ENCODE data around the gene FNTB. TPM values are rescaled to one million over a fixed set of nuclear protein-coding genes. Genes with fewer than 3 reads are reported as not detected.

FNTB gene
- total and polyA plus RNA-seq, 2 of the 13 experiments (the other 11 are each of a cell fraction or from before 2014, with no cell fraction given), result 23.6 to 28.5 TPM

- CTCF ChIA-PET (ENCODE audit: low intra/inter-chr PET ratio, low total read pairs), result interaction anchor here (1.3 kb wide), 1 partner anchor 32 kb away, joined by 12 read pairs; no protein-coding TSS in a partner anchor
- no TSS peak for BruUV-seq (replicated peaks)
- no peak overlapping the region for H2AFZ ChIP-seq (ENCODE audit: low read length)
- FAIRE-seq (no peak), ATAC-seq (peak; percentile 86), DNase-seq (ENCODE audit: low spot score) (no peak)
- peaks cover 55% of the 10 kb centered on the region for H3K4me1 ChIP-seq (ENCODE audit: insufficient read depth, low read length)
- no peaks in the 10 kb centered on the region for H4K20me1 ChIP-seq (ENCODE audit: insufficient read depth, low read length)
- intact Hi-C loops (cut with micrococcal nuclease; ENCODE audit: unreplicated experiment) (loop anchor here (2.0 to 5.0 kb wide), 2 partner anchors 73 to 115 kb away; partner anchors contain the start of genes CHURC1 and MAX), in situ Hi-C loops (cut with HindIII; ENCODE audit: extremely low pct_ligation_motif_present, low pct_unique_long_range_greater_than_20kb) (loop anchor here (10.0 kb wide), 1 partner anchor 163 kb away; no protein-coding TSS in a partner anchor)
- H3K79me2 ChIP-seq (ENCODE audit: insufficient read depth, low read length), result peaks cover 48% of the 10 kb centered on the region
- no peaks in the 10 kb centered on the region; a peak in 1 of 5 replicates for H3K36me3 ChIP-seq (replicated peaks in 1 of 2; ENCODE audit: control insufficient read depth in 1 of 2, insufficient read depth in 2 of 2, low read length in 2 of 2)
- peak overlapping the region; percentile 63 to 86 (median 83) for H3K4me3 ChIP-seq (replicated peaks in 1 of 3; ENCODE audit: insufficient read depth in 1 of 3, low read depth in 2 of 3, low read length in 3 of 3)
- peak overlapping the region; percentile 88 for H3K4me2 ChIP-seq (ENCODE audit: low read depth, low read length)
- WGBS (ENCODE audit: low lambda C conversion rate), result under 1% methylated on average over 8 of the region's 8 CpGs
- H3K27me3 ChIP-seq (ENCODE audit: control insufficient read depth in 1 of 2, insufficient read depth in 2 of 2, low read length in 2 of 2), result no peaks in the 10 kb centered on the region
- H3K27ac ChIP-seq (ENCODE audit: extremely low read length, insufficient read depth, low read length), result peak overlapping the region; percentile 88
- peak overlapping the region; percentile 85 for H3K9ac ChIP-seq (ENCODE audit: insufficient read depth, low read depth, low read length)
- POLR2A ChIA-PET, result interaction anchor here (0.7 to 2.6 kb wide), 14 partner anchors 9 to 116 kb away, joined by 3 to 54 read pairs (median 9); partner anchors contain the start of genes CHURC1 and GPX2
- no peaks in the 10 kb centered on the region for H3K9me3 ChIP-seq (ENCODE audit: low read length)
- TF ChIP-seq ZFX (CRISPR knock-in tag; IDR thresholded peaks at IDR 0.05; ENCODE audit: low read depth) (peak; percentile 47; the same call in 1 of the 2 replicates), HMG20B (CRISPR knock-in tag; conservative IDR thresholded peaks at IDR 0.05) (no peak), NFE2L1 (CRISPR knock-in tag; IDR thresholded peaks at IDR 0.05; ENCODE audit: borderline replicate concordance) (0 out of 2 replicates have a peak, but pooled peaks have one; percentile 10), SIN3A (IDR thresholded peaks at IDR 0.05; ENCODE audit: borderline replicate concordance, low read depth, low read length) (0 out of 2 replicates have a peak, but pooled peaks have one; percentile 24), NKX3-1 (CRISPR knock-in tag; IDR thresholded peaks at IDR 0.05) (peak; percentile 74), RXRA (CRISPR knock-in tag; IDR thresholded peaks at IDR 0.05) (0 out of 2 replicates have a peak, but pooled peaks have one; percentile 2), ZNF678 (CRISPR knock-in tag; IDR thresholded peaks at IDR 0.05) (0 out of 2 replicates have a peak, but pooled peaks have one; percentile 22), SSRP1 (CRISPR knock-in tag; IDR thresholded peaks at IDR 0.05) (peak; percentile 17; the same call in 1 of the 2 replicates), FOXO1 (CRISPR knock-in tag; IDR thresholded peaks at IDR 0.05) (0 out of 2 replicates have a peak, but pooled peaks have one; percentile 1), ZNF224 (CRISPR knock-in tag; IDR thresholded peaks at IDR 0.05) (no peak), ZKSCAN5 (CRISPR knock-in tag; IDR thresholded peaks at IDR 0.05) (no peak), RNF219 (CRISPR knock-in tag; IDR thresholded peaks at IDR 0.05) (no peak), ATF6 (CRISPR knock-in tag; conservative IDR thresholded peaks at IDR 0.05) (0 out of 2 replicates have a peak, but pooled peaks have one; percentile 2), THAP8 (CRISPR knock-in tag; IDR thresholded peaks at IDR 0.05; ENCODE audit: borderline replicate concordance) (0 out of 2 replicates have a peak, but pooled peaks have one; percentile 4), SMAD3 (CRISPR knock-in tag; IDR thresholded peaks at IDR 0.05) (0 out of 2 replicates have a peak, but pooled peaks have one; percentile 9), KDM5B (CRISPR knock-in tag; IDR thresholded peaks at IDR 0.05; ENCODE audit: borderline replicate concordance) (0 out of 2 replicates have a peak, but pooled peaks have one; percentile 5), EP300 (IDR thresholded peaks at IDR 0.05; ENCODE audit: low read depth in 2 of 2, low read length in 2 of 2) (0 out of 4 replicates have a peak, but pooled peaks of 1 of the 2 experiments have one; percentile 2), EP300 (CRISPR knock-in tag; IDR thresholded peaks at IDR 0.05; ENCODE audit: borderline replicate concordance) (no peak; the same call in 1 of the 2 replicates)
Measured at GRCh38 chr14:64987438-64987767, 708 bp downstream of the FNTB start.
